Testis (tissue), 2 donors: ENCODE data around the gene DCTD.

ENCODE experiments used
- CTCF ChIP-seq, 3 experiments: fragments of 450-650 bp in 2 of 3; fragments of 200-600 bp in 1 of 3; sonication (generic) in 1 of 3; IDR thresholded peaks; one replicate each; pipeline ENCODE4 v1.5.1; 2016 to 2019; ENCODE audit warnings: antibody characterized with exemption in 3 of 3, mild to moderate bottlenecking in 2 of 3, moderate library complexity in 1 of 3
- POLR2A ChIP-seq: fragments of 450-650 bp; IDR thresholded peaks from one replicate; pipeline ENCODE4 v1.6.1; 2017; ENCODE audit warnings: antibody characterized with exemption, mild to moderate bottlenecking, moderate library complexity

GRCh38 chr4:182846036-182846435 is 71.2 kb downstream of the DCTD start:
- TF ChIP-seq CTCF (IDR thresholded peaks at IDR 0.05): no peak
- no peak for TF ChIP-seq POLR2A
